ENCODE data around the gene MYO5A. TPM values are rescaled to one million over a fixed set of nuclear protein-coding genes. Genes with fewer than 3 reads are reported as not detected.

Gene MYO5A
- total RNA-seq, 1 experiment from 2014 or later = 9.9 TPM

DNA sequence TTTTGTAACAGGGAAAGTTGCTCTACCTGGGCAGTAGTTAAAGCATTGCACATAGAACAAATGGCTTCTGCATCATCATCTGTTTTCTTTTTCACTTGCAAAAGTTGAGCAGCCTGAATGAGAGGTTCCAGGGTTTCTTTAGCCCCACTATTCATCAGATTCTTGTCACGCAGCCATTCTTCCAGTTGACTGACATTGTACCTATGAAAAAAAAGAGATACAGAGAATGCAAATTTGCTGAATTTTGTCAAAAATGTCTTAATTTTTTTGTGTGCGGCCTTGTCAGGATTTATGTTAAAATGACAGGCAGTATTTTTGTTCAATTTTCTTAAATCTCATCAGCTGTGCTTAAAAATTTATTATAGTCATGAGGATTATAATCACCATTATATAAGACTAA is 211.7 kb downstream of the MYO5A start:
- DNase-seq = no peak
- Mint-ChIP-seq H3K27me3 (ENCODE audit: insufficient read depth, unreplicated experiment) (no peaks in the 10 kb centered on the region), H3K27ac (ENCODE audit: unreplicated experiment) (no peak overlapping the region), H3K4me3 (ENCODE audit: unreplicated experiment) (no peak overlapping the region), H3K36me3 (ENCODE audit: insufficient read depth, unreplicated experiment) (no peaks in the 10 kb centered on the region), H3K9me3 (ENCODE audit: unreplicated experiment) (no peaks in the 10 kb centered on the region), H3K4me1 (ENCODE audit: low read depth, unreplicated experiment) (no peaks in the 10 kb centered on the region)
- CTCF ChIA-PET = no interaction called here
- H3K4me1 ChIP-seq = no peaks in the 10 kb centered on the region
- no TSS peak for BruUV-seq (replicated peaks)
- H3K27me3 ChIP-seq (replicated peaks; ENCODE audit: control insufficient read depth, insufficient read depth, low read length) = no peaks in the 10 kb centered on the region
- TF ChIP-seq, protein P1, sequence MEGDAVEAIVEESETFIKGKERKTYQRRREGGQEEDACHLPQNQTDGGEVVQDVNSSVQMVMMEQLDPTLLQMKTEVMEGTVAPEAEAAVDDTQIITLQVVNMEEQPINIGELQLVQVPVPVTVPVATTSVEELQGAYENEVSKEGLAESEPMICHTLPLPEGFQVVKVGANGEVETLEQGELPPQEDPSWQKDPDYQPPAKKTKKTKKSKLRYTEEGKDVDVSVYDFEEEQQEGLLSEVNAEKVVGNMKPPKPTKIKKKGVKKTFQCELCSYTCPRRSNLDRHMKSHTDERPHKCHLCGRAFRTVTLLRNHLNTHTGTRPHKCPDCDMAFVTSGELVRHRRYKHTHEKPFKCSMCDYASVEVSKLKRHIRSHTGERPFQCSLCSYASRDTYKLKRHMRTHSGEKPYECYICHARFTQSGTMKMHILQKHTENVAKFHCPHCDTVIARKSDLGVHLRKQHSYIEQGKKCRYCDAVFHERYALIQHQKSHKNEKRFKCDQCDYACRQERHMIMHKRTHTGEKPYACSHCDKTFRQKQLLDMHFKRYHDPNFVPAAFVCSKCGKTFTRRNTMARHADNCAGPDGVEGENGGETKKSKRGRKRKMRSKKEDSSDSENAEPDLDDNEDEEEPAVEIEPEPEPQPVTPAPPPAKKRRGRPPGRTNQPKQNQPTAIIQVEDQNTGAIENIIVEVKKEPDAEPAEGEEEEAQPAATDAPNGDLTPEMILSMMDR (IDR thresholded peaks at IDR 0.05; ENCODE audit: insufficient read depth in 1 of 2, low read depth in 1 of 2, low read length in 1 of 2, severe bottlenecking in 1 of 2, unreplicated experiment in 1 of 2) = no peak
- no peak overlapping the region for H3K4me3 ChIP-seq (ENCODE audit: low read depth, low read length)
- POLR2A ChIA-PET = no interaction called here
- intact Hi-C loops (cut with micrococcal nuclease; ENCODE audit: unreplicated experiment) = no loop called here
- no peaks in the 10 kb centered on the region for H3K36me3 ChIP-seq (ENCODE audit: control insufficient read depth, insufficient read depth, low read length)
- H3K9me3 ChIP-seq = no peaks in the 10 kb centered on the region

DNA sequence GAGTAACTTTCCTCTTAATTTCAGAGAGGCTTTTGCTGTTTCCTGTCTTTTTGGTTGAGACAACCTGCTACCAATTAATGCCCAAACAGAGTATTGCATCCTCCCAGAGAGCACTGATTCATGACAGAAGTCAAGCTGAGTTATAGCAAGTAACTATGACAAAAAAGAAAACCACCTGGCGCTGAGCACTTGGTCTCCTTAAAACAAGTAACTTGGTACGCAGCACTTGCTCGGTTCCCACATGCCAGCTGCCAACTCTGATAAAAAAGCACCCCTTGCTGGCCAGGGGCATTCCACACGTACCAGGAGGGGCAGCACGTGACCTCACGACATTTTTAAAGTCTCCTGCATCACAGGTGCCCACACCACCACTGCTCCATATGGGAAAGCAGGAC is 219.5 kb downstream of the MYO5A start:
- intact Hi-C loops (cut with micrococcal nuclease; ENCODE audit: unreplicated experiment) = no loop called here
- ChIA-PET CTCF (no interaction called here), POLR2A (no interaction called here)
- Mint-ChIP-seq H3K27ac (ENCODE audit: unreplicated experiment) (no peak overlapping the region), H3K9me3 (ENCODE audit: unreplicated experiment) (no peaks in the 10 kb centered on the region), H3K36me3 (ENCODE audit: insufficient read depth, unreplicated experiment) (no peaks in the 10 kb centered on the region), H3K27me3 (ENCODE audit: insufficient read depth, unreplicated experiment) (no peaks in the 10 kb centered on the region), H3K4me3 (ENCODE audit: unreplicated experiment) (no peak overlapping the region), H3K4me1 (ENCODE audit: low read depth, unreplicated experiment) (no peaks in the 10 kb centered on the region)
- TF ChIP-seq, protein P1 (IDR thresholded peaks at IDR 0.05; ENCODE audit: insufficient read depth in 1 of 2, low read depth in 1 of 2, low read length in 1 of 2, severe bottlenecking in 1 of 2, unreplicated experiment in 1 of 2) = no peak
- H3K36me3 ChIP-seq (ENCODE audit: control insufficient read depth, insufficient read depth, low read length) = no peaks in the 10 kb centered on the region
- BruUV-seq (replicated peaks) = no TSS peak
- no peak for DNase-seq
- no peaks in the 10 kb centered on the region for H3K27me3 ChIP-seq (replicated peaks; ENCODE audit: control insufficient read depth, insufficient read depth, low read length)
- H3K9me3 ChIP-seq = no peaks in the 10 kb centered on the region
- H3K4me3 ChIP-seq (ENCODE audit: low read depth, low read length) = no peak overlapping the region
- H3K4me1 ChIP-seq = no peaks in the 10 kb centered on the region

DNA sequence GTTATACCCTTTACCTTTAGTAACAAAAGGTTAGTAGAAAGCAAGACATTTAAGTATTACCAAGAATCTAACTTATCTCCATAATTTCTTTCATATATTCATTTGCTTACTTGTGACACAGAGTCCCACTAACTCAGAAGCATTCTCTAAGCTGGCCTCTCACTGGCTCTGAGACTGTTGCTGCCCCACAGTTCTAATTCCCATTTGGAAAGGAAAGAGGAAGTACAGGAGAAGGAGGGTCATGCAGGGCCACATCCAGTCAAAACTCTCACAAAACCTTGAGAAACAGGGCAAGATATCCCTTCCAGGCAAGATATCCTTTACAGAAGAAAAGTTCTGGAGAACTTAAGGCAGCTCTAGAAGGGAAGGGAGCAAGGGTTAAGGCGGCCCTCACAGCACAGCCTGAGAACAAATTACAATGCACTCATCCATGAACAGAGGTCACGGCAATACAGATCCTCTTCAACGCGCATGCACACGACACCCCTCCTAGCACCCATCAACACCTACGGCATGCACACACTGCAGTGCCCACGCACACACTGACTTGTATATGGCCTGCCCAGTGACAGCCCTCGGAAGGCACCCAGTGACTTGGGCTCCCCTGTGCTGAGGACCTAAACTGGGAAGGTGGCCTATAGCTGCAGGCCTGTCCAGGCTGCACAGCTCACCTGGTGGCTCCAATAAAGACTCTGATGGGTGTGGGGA is 220.1 kb downstream of the MYO5A start:
- TF ChIP-seq, protein P1 (IDR thresholded peaks at IDR 0.05; ENCODE audit: insufficient read depth in 1 of 2, low read depth in 1 of 2, low read length in 1 of 2, severe bottlenecking in 1 of 2, unreplicated experiment in 1 of 2) = no peak
- Mint-ChIP-seq H3K27me3 (ENCODE audit: insufficient read depth, unreplicated experiment) (no peaks in the 10 kb centered on the region), H3K9me3 (ENCODE audit: unreplicated experiment) (no peaks in the 10 kb centered on the region), H3K4me1 (ENCODE audit: low read depth, unreplicated experiment) (no peaks in the 10 kb centered on the region), H3K36me3 (ENCODE audit: insufficient read depth, unreplicated experiment) (no peaks in the 10 kb centered on the region), H3K27ac (ENCODE audit: unreplicated experiment) (no peak overlapping the region), H3K4me3 (ENCODE audit: unreplicated experiment) (no peak overlapping the region)
- H3K36me3 ChIP-seq (ENCODE audit: control insufficient read depth, insufficient read depth, low read length) = no peaks in the 10 kb centered on the region
- ChIA-PET CTCF (no interaction called here), POLR2A (no interaction called here)
- intact Hi-C loops (cut with micrococcal nuclease; ENCODE audit: unreplicated experiment) = no loop called here
- BruUV-seq (replicated peaks) = no TSS peak
- no peaks in the 10 kb centered on the region for H3K27me3 ChIP-seq (replicated peaks; ENCODE audit: control insufficient read depth, insufficient read depth, low read length)
- no peaks in the 10 kb centered on the region for H3K9me3 ChIP-seq
- no peak overlapping the region for H3K4me3 ChIP-seq (ENCODE audit: low read depth, low read length)
- no peak for DNase-seq
- no peaks in the 10 kb centered on the region for H3K4me1 ChIP-seq
